Esophagus muscularis mucosa (tissue), 4 donors: ENCODE measurements around the gene FAM241A. TPM values are rescaled to one million over a fixed set of nuclear protein-coding genes. Genes with fewer than 3 reads are reported as not detected.
"Not testable (repeated sequence)": the region's sequence is repeated elsewhere in the genome, so short reads cannot be mapped to it uniquely, and the experiment has no call there.

Source experiments
- DNase-seq: peaks from one replicate; pipeline ENCODE4 v3.0.0-alpha.2; 2017; ENCODE audit errors: extremely low spot score
- H3K27ac ChIP-seq, 4 donors: fragments of 200-600 bp; sonication (generic); replicated peaks in 1 of 4; 1 replicate in 3 of 4; 2 replicates in 1 of 4; pipeline ENCODE4 v1.5.1; 2016 to 2019; ENCODE audit warnings: mild to moderate bottlenecking in 1 of 4
- H3K27me3 ChIP-seq, 4 donors: fragments of 200-600 bp; sonication (generic); one replicate each; pipeline versions ENCODE4 v1.5.1 to v1.6.0; 2016 to 2019
- H3K36me3 ChIP-seq, 4 donors: fragments of 200-600 bp; sonication (generic); one replicate each; pipeline ENCODE4 v1.5.1; 2016 to 2019
- H3K4me1 ChIP-seq, 4 donors: fragments of 200-600 bp; sonication (generic); one replicate each; pipeline ENCODE4 v1.5.1; 2016 to 2019
- H3K4me3 ChIP-seq, 4 donors: fragments of 200-600 bp; sonication (generic); 1 replicate in 2 of 4; 2 replicates in 2 of 4; pipeline ENCODE4 v1.5.1; 2016 to 2019; ENCODE audit warnings: mild to moderate bottlenecking in 4 of 4, moderate library complexity in 1 of 4
- H3K9me3 ChIP-seq, 4 donors: fragments of 200-600 bp; sonication (generic); 1 replicate in 3 of 4; 2 replicates in 1 of 4; pipeline ENCODE4 v1.5.1; 2016 to 2019
- CTCF ChIP-seq, 3 experiments: fragments of 200-600 bp in 2 of 3; fragments of 450-650 bp in 1 of 3; sonication (generic) in 2 of 3; IDR thresholded peaks; one replicate each; pipeline ENCODE4 v1.5.1; 2017 to 2019; ENCODE audit warnings: antibody characterized with exemption in 3 of 3, mild to moderate bottlenecking in 2 of 3, moderate library complexity in 1 of 3
- EP300 ChIP-seq: sonication (generic); formaldehyde crosslinking; IDR thresholded peaks from one replicate; pipeline ENCODE4 v1.6.1; 2017; ENCODE audit warnings: antibody characterized with exemption
- POLR2A ChIP-seq: fragments of 450-650 bp; IDR thresholded peaks from one replicate; pipeline ENCODE4 v1.6.1; 2017; ENCODE audit warnings: antibody characterized with exemption, moderate library complexity, mild to moderate bottlenecking, low read depth
- POLR2AphosphoS5 ChIP-seq, 2 donors: sonication (generic); formaldehyde crosslinking; IDR thresholded peaks; one replicate each; pipeline ENCODE4 v1.6.1; 2017; ENCODE audit warnings: antibody characterized with exemption in 2 of 2
- WGBS: methylation state at CpG from one replicate; pipeline ENCODE4 v1.1.5; 2018; 5-methylcytosine and 5-hydroxymethylcytosine counted together
- intact Hi-C: fragments of 100-400 bp; cut with DNase I; formaldehyde crosslinking; loops from one replicate; pipeline ENCODE4 v1.15.1; 2023
- total RNA-seq, 4 donors: library from RNA; depleted of rRNA; stranded (reverse); fragments of >200 nt; gene quantifications; one replicate each; pipeline versions ENCODE4 v1.1.0 to v1.2.1, GENCODE V29; 2016

The FAM241A gene
- total RNA-seq, 4 donors from 2014 or later = 5.0 to 7.5 (median 5.2) TPM

- TF ChIP-seq EP300 (no peak), POLR2A (no peak), CTCF (IDR thresholded peaks at IDR 0.05) (no peak), POLR2AphosphoS5 (IDR thresholded peaks at IDR 0.05) (no peak)
- Histone ChIP-seq H3K4me1 (no peaks in the 10 kb centered on the region), H3K4me3 (no peak overlapping the region), H3K27ac (no peak overlapping the region), H3K9me3 (no peaks in the 10 kb centered on the region), H3K27me3 (no peaks in the 10 kb centered on the region), H3K36me3 (no peaks in the 10 kb centered on the region)
- intact Hi-C loops = no loop called here
- DNase-seq = no peak
Measured at GRCh38 chr4:112167794-112168193, 22.5 kb downstream of the FAM241A start.

GRCh38 chr4:112168719-112169500 is 23.7 kb downstream of the FAM241A start:
- intact Hi-C loops = no loop called here
- Histone ChIP-seq H3K27me3 (no peaks in the 10 kb centered on the region), H3K9me3 (no peaks in the 10 kb centered on the region), H3K4me3 (no peak overlapping the region), H3K36me3 (peaks cover 0 to 2% (median 0%) of the 10 kb centered on the region in 4 donors), H3K4me1 (no peaks in the 10 kb centered on the region), H3K27ac (no peak overlapping the region)
- no peak for TF ChIP-seq POLR2AphosphoS5 (IDR thresholded peaks at IDR 0.05)
- no peak for TF ChIP-seq EP300
- no peak for TF ChIP-seq CTCF (IDR thresholded peaks at IDR 0.05)
- TF ChIP-seq POLR2A = no peak
- 95% methylated on average over 13 of the region's 13 CpGs for WGBS
- no peak for DNase-seq

- DNase-seq = no peak
- Histone ChIP-seq H3K4me1 (peaks cover 0 to 2% (median 0%) of the 10 kb centered on the region in 4 donors), H3K4me3 (no peak overlapping the region), H3K9me3 (no peaks in the 10 kb centered on the region), H3K27me3 (no peaks in the 10 kb centered on the region), H3K36me3 (peaks cover 0 to 7% (median 0%) of the 10 kb centered on the region in 4 donors), H3K27ac (no peak overlapping the region)
- WGBS = 70% methylated on average over 3 of the region's 3 CpGs
- TF ChIP-seq CTCF (IDR thresholded peaks at IDR 0.05) = no peak
- no peak for TF ChIP-seq EP300
- TF ChIP-seq POLR2AphosphoS5 (IDR thresholded peaks at IDR 0.05) = no peak
- no peak for TF ChIP-seq POLR2A
- intact Hi-C loops = no loop called here
Measured at GRCh38 chr4:112170451-112170993, 25.3 kb downstream of the FAM241A start.

- H3K4me1 ChIP-seq, H3K27ac ChIP-seq, intact Hi-C loops, H3K4me3 ChIP-seq, H3K36me3 ChIP-seq, H3K9me3 ChIP-seq, H3K27me3 ChIP-seq, DNase-seq: not testable (repeated sequence)
- WGBS = 95% methylated on average over 16 of the region's 16 CpGs
Measured at GRCh38 chr4:112171051-112171763, 26.0 kb downstream of the FAM241A start.

- H3K27ac ChIP-seq = no peak overlapping the region
- peaks cover 0 to 7% (median 0%) of the 10 kb centered on the region in 4 donors for H3K36me3 ChIP-seq
- intact Hi-C loops = no loop called here
- no peaks in the 10 kb centered on the region for H3K9me3 ChIP-seq
- TF ChIP-seq POLR2A = no peak
- no peak for TF ChIP-seq CTCF (IDR thresholded peaks at IDR 0.05)
- no peak for TF ChIP-seq POLR2AphosphoS5 (IDR thresholded peaks at IDR 0.05)
- TF ChIP-seq EP300 = no peak
- no peak overlapping the region for H3K4me3 ChIP-seq
- H3K4me1 ChIP-seq = peaks cover 0 to 5% (median 0%) of the 10 kb centered on the region in 4 donors
- DNase-seq = no peak
- 87% methylated on average over 1 of the region's 1 CpG for WGBS
- H3K27me3 ChIP-seq = no peaks in the 10 kb centered on the region
Measured at GRCh38 chr4:112172180-112172579, 26.9 kb downstream of the FAM241A start.
